Kidney (tissue), 14 donors: ENCODE measurements around the gene CACNB4. TPM values are rescaled to one million over a fixed set of nuclear protein-coding genes. Genes with fewer than 3 reads are reported as not detected.

Source experiments
- DNase-seq, 5 donors: peaks; one replicate each; pipeline ENCODE4 v3.0.0-alpha.2; 2013 to 2020
- FAIRE-seq: peaks from 2 replicates; lab custom pipeline; 2012; peaks lifted over from hg19 to GRCh38; lab: Jason Lieb, UNC
- H3K27ac ChIP-seq, 2 donors: one replicate each; pipeline ENCODE4 v1.7.0; 2013; ENCODE audit warnings: low read depth in 2 of 2, low read length in 2 of 2, inconsistent platforms in 1 of 2
- H3K27me3 ChIP-seq: one replicate; pipeline ENCODE4 v1.7.1; 2013; ENCODE audit warnings: low read length, inconsistent platforms; ENCODE audit not compliant: control insufficient read depth, insufficient read depth
- H3K36me3 ChIP-seq, 3 donors: one replicate each; pipeline versions ENCODE4 v1.7.0 to v1.7.1; 2013; ENCODE audit warnings: low read length in 3 of 3, control low read depth in 1 of 3, inconsistent platforms in 1 of 3; ENCODE audit not compliant: insufficient read depth in 3 of 3, control insufficient read depth in 2 of 3
- H3K4me1 ChIP-seq, 3 donors: one replicate each; pipeline versions ENCODE4 v1.7.0 to v1.7.1; 2013; ENCODE audit warnings: low read length in 3 of 3, inconsistent platforms in 1 of 3, low read depth in 1 of 3; ENCODE audit not compliant: control insufficient read depth in 2 of 3, insufficient read depth in 2 of 3
- H3K4me3 ChIP-seq, 3 donors: one replicate each; pipeline versions ENCODE4 v1.7.0 to v1.8.1; 2013; ENCODE audit warnings: low read length in 3 of 3, control low read depth in 1 of 3, inconsistent platforms in 1 of 3
- H3K9ac ChIP-seq, 3 donors: one replicate each; pipeline versions ENCODE4 v1.7.0 to v1.7.1; 2013; ENCODE audit warnings: low read length in 3 of 3, control low read depth in 1 of 3, inconsistent platforms in 1 of 3
- H3K9me3 ChIP-seq, 3 donors: one replicate each; pipeline versions ENCODE4 v1.7.0 to v1.7.1; 2013; ENCODE audit warnings: low read length in 3 of 3, control low read depth in 1 of 3, inconsistent platforms in 1 of 3; ENCODE audit not compliant: control insufficient read depth in 2 of 3, insufficient read depth in 1 of 3
- intact Hi-C: fragments of 100-400 bp; cut with DNase I; formaldehyde crosslinking; loops from one replicate; pipeline ENCODE4 v1.11.1; 2022
- polyA plus RNA-seq: library from polyadenylated mRNA; stranded (reverse); fragments of 350-450 nt; fragmentation: Illumina TruSeq; extraction: RNeasy Lipid Tissue Mini Kit (QIAGEN cat#74804); gene quantifications from one replicate; pipeline ENCODE4 v1.2.3, GENCODE V29; 2014; ENCODE audit warnings: low read depth, low replicate concordance; ENCODE audit not compliant: insufficient read depth
- total RNA-seq: library from RNA; stranded (reverse); fragmentation: NEBNext Ultra II Directional; extraction: Animal tissue kit (Norgen Biotek cat#: 25700); gene quantifications from one replicate; pipeline ENCODE4 v1.2.1, GENCODE V29; 2021
- TF ChIP-seq, protein P1 (sequence below): IDR thresholded peaks from 3 replicates; pipeline ENCODE4 v1.5.1; 2012; ENCODE audit warnings: mild to moderate bottlenecking, moderate library complexity, borderline replicate concordance; ENCODE audit not compliant: insufficient read depth; ENCODE audit errors: extremely low read depth
- donor health status: control.
- donor health status: control.
- donor health status: control.
- donor health status: control.
- donor health status: control.
- donor health status: DM: yes; HTN: yes; CAD: no.
- donor health status: Normal renal cell carcinoma (clear cell type).

The CACNB4 gene
- total and polyA plus RNA-seq, 2 donors from 2014 or later: 1.3 to 2.2 TPM

DNA sequence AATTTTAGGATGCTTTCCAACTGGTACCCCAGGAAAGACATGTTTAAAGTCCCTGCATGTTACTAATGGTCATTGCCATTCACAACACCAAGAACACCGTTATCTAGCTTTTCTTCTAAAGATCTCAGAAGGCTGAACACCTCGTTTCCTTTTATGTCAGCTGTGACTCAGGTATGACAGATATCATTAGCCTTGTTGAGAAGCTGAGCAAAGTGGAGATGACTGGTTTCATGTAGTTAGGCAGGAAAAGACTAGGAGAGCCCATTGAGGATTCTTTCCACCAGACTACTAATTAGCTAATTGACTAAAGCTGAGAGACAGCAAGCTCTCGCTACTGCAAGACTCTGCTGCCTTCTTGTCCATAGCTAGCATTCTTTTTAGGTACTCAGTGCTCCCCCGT, 238.6 kb downstream of the CACNB4 start:
- no peak overlapping the region for H3K4me3 ChIP-seq
- DNase-seq: no peak
- no peak overlapping the region for H3K9ac ChIP-seq
- intact Hi-C loops: no loop called here
- H3K27ac ChIP-seq: no peak overlapping the region
- H3K27me3 ChIP-seq: no peaks in the 10 kb centered on the region
- FAIRE-seq: no peak
- TF ChIP-seq, protein P1, sequence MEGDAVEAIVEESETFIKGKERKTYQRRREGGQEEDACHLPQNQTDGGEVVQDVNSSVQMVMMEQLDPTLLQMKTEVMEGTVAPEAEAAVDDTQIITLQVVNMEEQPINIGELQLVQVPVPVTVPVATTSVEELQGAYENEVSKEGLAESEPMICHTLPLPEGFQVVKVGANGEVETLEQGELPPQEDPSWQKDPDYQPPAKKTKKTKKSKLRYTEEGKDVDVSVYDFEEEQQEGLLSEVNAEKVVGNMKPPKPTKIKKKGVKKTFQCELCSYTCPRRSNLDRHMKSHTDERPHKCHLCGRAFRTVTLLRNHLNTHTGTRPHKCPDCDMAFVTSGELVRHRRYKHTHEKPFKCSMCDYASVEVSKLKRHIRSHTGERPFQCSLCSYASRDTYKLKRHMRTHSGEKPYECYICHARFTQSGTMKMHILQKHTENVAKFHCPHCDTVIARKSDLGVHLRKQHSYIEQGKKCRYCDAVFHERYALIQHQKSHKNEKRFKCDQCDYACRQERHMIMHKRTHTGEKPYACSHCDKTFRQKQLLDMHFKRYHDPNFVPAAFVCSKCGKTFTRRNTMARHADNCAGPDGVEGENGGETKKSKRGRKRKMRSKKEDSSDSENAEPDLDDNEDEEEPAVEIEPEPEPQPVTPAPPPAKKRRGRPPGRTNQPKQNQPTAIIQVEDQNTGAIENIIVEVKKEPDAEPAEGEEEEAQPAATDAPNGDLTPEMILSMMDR: no peak
- H3K36me3 ChIP-seq: no peaks in the 10 kb centered on the region
- H3K4me1 ChIP-seq: no peaks in the 10 kb centered on the region
- no peaks in the 10 kb centered on the region for H3K9me3 ChIP-seq

DNA sequence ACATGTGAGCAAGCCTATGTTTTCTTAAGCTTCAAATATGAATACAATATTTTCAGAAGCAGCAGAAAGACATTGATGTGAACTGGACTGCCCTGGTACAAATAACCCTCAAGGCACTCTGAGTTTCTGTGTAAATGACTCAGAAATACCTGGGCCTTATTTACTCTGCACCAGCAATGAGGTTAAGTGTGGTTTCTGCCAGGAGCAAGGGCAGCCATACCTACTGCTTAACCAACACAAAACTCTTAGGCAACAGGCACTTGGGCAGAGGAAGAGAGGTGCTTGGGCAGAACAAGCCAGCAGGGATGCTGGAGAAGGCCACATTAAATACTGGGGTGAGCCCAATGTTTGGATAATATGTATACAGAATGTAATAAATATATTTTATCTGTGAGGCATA, 241.2 kb downstream of the CACNB4 start:
- no peak overlapping the region for H3K27ac ChIP-seq
- TF ChIP-seq, protein P1: no peak
- H3K36me3 ChIP-seq: no peaks in the 10 kb centered on the region
- H3K9me3 ChIP-seq: no peaks in the 10 kb centered on the region
- H3K4me1 ChIP-seq: no peaks in the 10 kb centered on the region
- no peak for DNase-seq
- no peak overlapping the region for H3K4me3 ChIP-seq
- intact Hi-C loops: no loop called here
- no peaks in the 10 kb centered on the region for H3K27me3 ChIP-seq
- FAIRE-seq: no peak
- H3K9ac ChIP-seq: no peak overlapping the region

DNA sequence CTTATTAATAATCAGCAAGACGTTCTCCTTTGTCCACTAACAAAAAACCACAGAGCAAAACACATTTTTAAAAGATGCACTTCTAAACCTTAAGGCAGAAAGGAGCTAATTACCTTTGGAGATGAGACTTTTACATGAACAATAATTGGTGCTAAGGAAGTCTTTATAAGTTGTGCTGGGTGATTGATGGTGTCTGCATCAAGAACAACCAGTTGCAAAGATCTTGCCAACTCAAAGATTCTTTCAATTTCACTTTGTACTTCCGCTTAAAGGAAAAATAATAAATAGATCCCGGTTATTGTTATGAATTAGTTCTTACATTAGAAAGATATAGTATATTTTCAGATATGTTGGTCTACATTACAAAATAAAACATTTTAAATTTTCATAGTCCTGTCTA, 243.7 kb downstream of the CACNB4 start:
- intact Hi-C loops: no loop called here
- TF ChIP-seq, protein P1: no peak

DNA sequence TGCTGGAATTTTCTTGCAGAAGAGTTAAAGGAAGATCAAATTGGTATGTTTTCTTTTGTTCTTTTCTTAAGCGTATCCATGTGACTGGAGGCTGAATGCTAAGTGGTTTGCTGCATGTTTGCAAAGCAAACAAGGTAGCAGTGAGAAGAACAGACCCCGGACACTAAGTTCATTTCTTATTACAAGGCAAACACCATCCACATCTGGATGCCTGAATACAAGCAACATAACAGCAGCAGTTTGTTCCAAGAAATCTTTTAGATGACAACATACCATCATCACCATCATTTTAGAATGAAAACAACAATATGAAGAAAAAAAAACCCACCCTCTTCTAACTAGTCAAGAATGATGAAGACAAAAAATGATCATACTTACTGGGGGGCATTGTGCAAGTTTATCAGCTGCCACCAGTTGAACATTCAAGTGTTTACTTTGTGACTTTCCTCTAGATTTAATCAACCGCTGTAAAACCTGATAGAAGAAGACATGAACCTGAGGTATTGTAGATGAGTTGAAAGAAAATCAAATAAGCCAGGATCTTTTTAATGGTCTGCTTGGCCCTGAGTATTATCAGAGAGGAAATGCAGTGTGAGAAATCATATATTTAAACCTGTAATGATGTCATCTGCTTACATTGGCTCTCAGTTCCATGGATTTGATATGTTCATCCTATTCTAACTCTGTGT, 245.6 kb downstream of the CACNB4 start:
- Histone ChIP-seq H3K27me3 (no peaks in the 10 kb centered on the region), H3K27ac (no peak overlapping the region), H3K36me3 (no peaks in the 10 kb centered on the region), H3K4me3 (no peak overlapping the region), H3K9me3 (no peaks in the 10 kb centered on the region), H3K4me1 (peaks cover 0 to 3% (median 0%) of the 10 kb centered on the region in 3 donors), H3K9ac (no peak overlapping the region)
- DNase-seq (no peak), FAIRE-seq (no peak)
- intact Hi-C loops: no loop called here
- TF ChIP-seq, protein P1: no peak

More for the DNA sequence above, 243.7 kb downstream of the CACNB4 start:
- no peak overlapping the region for H3K9ac ChIP-seq
- DNase-seq: no peak
- FAIRE-seq: peak; percentile 37
- H3K4me3 ChIP-seq: no peak overlapping the region
- H3K27me3 ChIP-seq: no peaks in the 10 kb centered on the region
- H3K4me1 ChIP-seq: peaks cover 0 to 3% (median 0%) of the 10 kb centered on the region in 3 donors
- H3K27ac ChIP-seq: no peak overlapping the region
- H3K9me3 ChIP-seq: no peaks in the 10 kb centered on the region
- no peaks in the 10 kb centered on the region for H3K36me3 ChIP-seq
